SU-DHL-6 (cell line): ENCODE measurements around the gene ZNF224.

Experiments used
- H2AFZ ChIP-seq: fragments of 200-600 bp; sonication (generic); 2 replicates; pipeline ENCODE4 v1.6.1; 2014; ENCODE audit warnings: low read depth, mild to moderate bottlenecking, moderate library complexity, mixed read lengths, antibody characterized with exemption, low read length; ENCODE audit not compliant: severe bottlenecking
- H3F3A ChIP-seq: fragments of 200-600 bp; shearing (Covaris generic); 2 replicates; pipeline ENCODE4 v1.6.0; 2016; ENCODE audit warnings: antibody characterized with exemption, mild to moderate bottlenecking; ENCODE audit not compliant: insufficient read depth
- H3K27ac ChIP-seq: fragments of 200-600 bp; sonication (generic); 2 replicates; pipeline ENCODE4 v1.5.1; 2016; ENCODE audit warnings: low read depth, mild to moderate bottlenecking, low read length, moderate library complexity, mixed read lengths
- H3K27me3 ChIP-seq: fragments of 200-600 bp; sonication (generic), shearing (Covaris generic); 2 replicates; pipeline ENCODE4 v1.6.0; 2014; ENCODE audit warnings: mild to moderate bottlenecking, low read length
- H3K36me3 ChIP-seq: fragments of 200-600 bp; sonication (generic); 2 replicates; pipeline ENCODE4 v1.6.1; 2014; ENCODE audit warnings: mild to moderate bottlenecking, low read length, mixed read lengths
- H3K4me2 ChIP-seq: fragments of 300-600, 200-600 bp; shearing (Covaris generic), sonication (generic); 2 replicates; pipeline ENCODE4 v1.6.0; 2014; ENCODE audit warnings: low read length, low read depth, mild to moderate bottlenecking; ENCODE audit not compliant: poor library complexity, severe bottlenecking
- H3K4me3 ChIP-seq: fragments of 200-600 bp; sonication (generic); 2 replicates; pipeline ENCODE4 v1.5.1; 2014; ENCODE audit warnings: antibody characterized with exemption, low read length, mild to moderate bottlenecking, mixed read lengths; ENCODE audit not compliant: insufficient read depth, poor library complexity, severe bottlenecking
- H3K79me2 ChIP-seq: fragments of 200-600 bp; sonication (generic); 2 replicates; pipeline ENCODE4 v1.6.1; 2014; ENCODE audit warnings: mild to moderate bottlenecking, low read length, moderate library complexity; ENCODE audit not compliant: insufficient read depth
- H3K9ac ChIP-seq: fragments of 200-600 bp; sonication (generic); 2 replicates; pipeline ENCODE4 v1.7.0; 2014; ENCODE audit warnings: mild to moderate bottlenecking, low read length
- H3K9me2 ChIP-seq: fragments of 200-600 bp; sonication (generic); replicated peaks from 2 replicates; pipeline ENCODE4 v1.6.1; 2014; ENCODE audit warnings: low read length; ENCODE audit not compliant: insufficient read depth
- H3K9me3 ChIP-seq: fragments of 200-600 bp; sonication (generic); 2 replicates; pipeline ENCODE4 v1.6.1; 2014; ENCODE audit warnings: low read length, mixed read lengths; ENCODE audit not compliant: insufficient read depth
- H4K20me1 ChIP-seq: fragments of 200-600 bp; sonication (generic); 2 replicates; pipeline ENCODE4 v1.6.1; 2014; ENCODE audit warnings: low read depth, mild to moderate bottlenecking, antibody characterized with exemption, low read length, moderate library complexity, mixed read lengths
- CTCF ChIP-seq: fragments of 200-600 bp; sonication (generic); IDR thresholded peaks from one replicate; pipeline ENCODE4 v1.5.1; 2017; ENCODE audit warnings: antibody characterized with exemption, mild to moderate bottlenecking, low read length, moderate library complexity; ENCODE audit not compliant: insufficient read depth, poor library complexity, severe bottlenecking
- EZH2phosphoT487 ChIP-seq: fragments of 200-600 bp; sonication (generic), shearing (Covaris generic); conservative IDR thresholded peaks from 2 replicates; pipeline ENCODE4 v1.6.1; 2018; ENCODE audit warnings: mild to moderate bottlenecking, antibody characterized with exemption, low read length, moderate library complexity, mixed read lengths

Gene ZNF224

GRCh38 chr19:44055870-44056269 is 38.3 kb upstream of the ZNF224 start:
- H3K27me3 ChIP-seq = no peaks in the 10 kb centered on the region
- H3K4me2 ChIP-seq = no peak overlapping the region
- H3K9ac ChIP-seq = no peak overlapping the region
- no peaks in the 10 kb centered on the region for H3K9me3 ChIP-seq
- no peaks in the 10 kb centered on the region for H3K79me2 ChIP-seq
- no peak overlapping the region for H3K4me3 ChIP-seq
- H4K20me1 ChIP-seq = no peaks in the 10 kb centered on the region
- no peak overlapping the region for H3K27ac ChIP-seq
- no peak for TF ChIP-seq EZH2phosphoT487
- TF ChIP-seq CTCF = no peak
- H2AFZ ChIP-seq = no peak overlapping the region
- no peaks in the 10 kb centered on the region for H3K36me3 ChIP-seq
- H3K9me2 ChIP-seq = no peaks in the 10 kb centered on the region
- H3F3A ChIP-seq = no peaks in the 10 kb centered on the region

GRCh38 chr19:44059229-44059628 is 34.9 kb upstream of the ZNF224 start:
- H3K9me3 ChIP-seq = no peaks in the 10 kb centered on the region
- H3K4me2 ChIP-seq = no peak overlapping the region
- H3K79me2 ChIP-seq = no peaks in the 10 kb centered on the region
- no peaks in the 10 kb centered on the region for H3K27me3 ChIP-seq
- H2AFZ ChIP-seq = no peak overlapping the region
- no peak overlapping the region for H3K27ac ChIP-seq
- TF ChIP-seq CTCF (no peak), EZH2phosphoT487 (no peak)
- no peaks in the 10 kb centered on the region for H3K9me2 ChIP-seq
- no peak overlapping the region for H3K9ac ChIP-seq
- no peak overlapping the region for H3K4me3 ChIP-seq
- no peaks in the 10 kb centered on the region for H4K20me1 ChIP-seq
- H3F3A ChIP-seq = no peaks in the 10 kb centered on the region
- no peaks in the 10 kb centered on the region for H3K36me3 ChIP-seq

GRCh38 chr19:44061038-44061437 is 33.1 kb upstream of the ZNF224 start:
- H3K36me3 ChIP-seq = no peaks in the 10 kb centered on the region
- no peaks in the 10 kb centered on the region for H3K79me2 ChIP-seq
- H3K9me3 ChIP-seq = peaks cover 5% of the 10 kb centered on the region; the same call in 1 of the 2 replicates
- no peaks in the 10 kb centered on the region for H3K9me2 ChIP-seq
- H3K27me3 ChIP-seq = no peaks in the 10 kb centered on the region
- no peak overlapping the region for H3K4me3 ChIP-seq
- H3F3A ChIP-seq = no peaks in the 10 kb centered on the region
- TF ChIP-seq EZH2phosphoT487 (no peak), CTCF (no peak)
- no peak overlapping the region for H3K9ac ChIP-seq
- no peak overlapping the region for H3K27ac ChIP-seq
- H4K20me1 ChIP-seq = no peaks in the 10 kb centered on the region
- no peak overlapping the region for H2AFZ ChIP-seq
- no peak overlapping the region for H3K4me2 ChIP-seq

- Histone ChIP-seq H3K9me3 (peaks cover 20% of the 10 kb centered on the region; the same call in 1 of the 2 replicates), H3K27ac (no peak overlapping the region)
- no peak for TF ChIP-seq CTCF
- TF ChIP-seq EZH2phosphoT487 = no peak
Measured at GRCh38 chr19:44066305-44066704, 27.9 kb upstream of the ZNF224 start.

More at GRCh38 chr19:44066305-44066704, 27.9 kb upstream of the ZNF224 start:
- no peaks in the 10 kb centered on the region for H4K20me1 ChIP-seq
- H3K4me2 ChIP-seq = no peak overlapping the region
- H3K79me2 ChIP-seq = no peaks in the 10 kb centered on the region
- no peaks in the 10 kb centered on the region for H3F3A ChIP-seq
- no peak overlapping the region for H3K9ac ChIP-seq
- no peaks in the 10 kb centered on the region for H3K9me2 ChIP-seq
- H3K4me3 ChIP-seq = no peak overlapping the region
- no peaks in the 10 kb centered on the region for H3K27me3 ChIP-seq
- no peak overlapping the region for H2AFZ ChIP-seq
- H3K36me3 ChIP-seq = no peaks in the 10 kb centered on the region
